Psoas muscle (tissue), 8 donors: ENCODE measurements around the gene PTPN14. TPM values are rescaled to one million over a fixed set of nuclear protein-coding genes. Genes with fewer than 3 reads are reported as not detected.
"Not testable (repeated sequence)": the region's sequence is repeated elsewhere in the genome, so short reads cannot be mapped to it uniquely, and the experiment has no call there.

Experiments used
- ATAC-seq, 4 donors: fragments of 200-7000 bp; cut with Tn5 transposase; one replicate each; pipeline ENCODE4 v1.9.1; 2020; ENCODE audit warnings: moderate library complexity in 3 of 4, mild to moderate bottlenecking in 2 of 4
- DNase-seq, 2 donors: peaks; one replicate each; pipeline ENCODE4 v3.0.0-alpha.2; 2020
- H3K27ac ChIP-seq: fragments of 200-600 bp; one replicate; pipeline ENCODE4 v1.8.0; 2022
- H3K27me3 ChIP-seq, 3 donors: fragments of 200-600 bp in 1 of 3; one replicate each; pipeline versions ENCODE4 v1.6.1 to v1.8.0; 2013 to 2022; ENCODE audit warnings: low read length in 2 of 3, mild to moderate bottlenecking in 2 of 3, moderate library complexity in 1 of 3; ENCODE audit not compliant: insufficient read depth in 3 of 3
- H3K36me3 ChIP-seq, 2 donors: fragments of 200-600 bp in 1 of 2; one replicate each; pipeline versions ENCODE4 v1.6.1 to v1.8.0; 2013 to 2022; ENCODE audit warnings: low read depth in 1 of 2, mild to moderate bottlenecking in 1 of 2, moderate library complexity in 1 of 2; ENCODE audit not compliant: insufficient read depth in 1 of 2
- H3K4me1 ChIP-seq: fragments of 200-600 bp; one replicate; pipeline ENCODE4 v1.8.0; 2022
- H3K4me3 ChIP-seq: fragments of 200-600 bp; one replicate; pipeline ENCODE4 v1.8.0; 2022; ENCODE audit warnings: mild to moderate bottlenecking
- H3K9me3 ChIP-seq: fragments of 200-600 bp; one replicate; pipeline ENCODE4 v1.8.0; 2022
- WGBS, 3 donors: extraction: QIAGEN DNeasy Blood & Tissue Kit; methylation state at CpG; one replicate each; pipeline versions ENCODE4 v1.1.6 to v1.1.7; 2013; 5-methylcytosine and 5-hydroxymethylcytosine counted together
- intact Hi-C, 2 donors: fragments of 100-400 bp; cut with DNase I; formaldehyde crosslinking; loops; one replicate each; pipeline versions ENCODE4 v1.11.0 to v1.14.2; 2022
- polyA plus RNA-seq, 3 donors: library from polyadenylated mRNA; stranded (reverse); fragments of 200-250 nt; gene quantifications; one replicate each; pipeline ENCODE4 v1.2.3, GENCODE V29; 2013
- total RNA-seq, 4 donors: library from RNA; stranded (reverse); fragmentation: NEBNext Ultra II Directional in 2 of 4; extraction: Animal tissue kit (Norgen Biotek cat#: 25700) in 2 of 4; gene quantifications; one replicate each; pipeline versions ENCODE4 v1.2.1 to v1.2.4, GENCODE V29; 2021 to 2023
- TF ChIP-seq, protein P1 (sequence below): fragments of 200-600 bp; IDR thresholded peaks from one replicate; pipeline ENCODE4 v1.8.0; 2022; ENCODE audit warnings: antibody characterized with exemption
- donor health status: healthy with polysubstance abuse.
- donor health status: DM: no; HTN: no; CAD: no; lungs with moderate emphysema.
- donor health status: Bipolar disorder and iron deficiency.
- donor health status: healthy.
- donor health status: DM: yes; HTN: yes; CAD: no.
- donor health status: DM: no; HTN: no; CAD: no.
- donor health status: DM: no; HTN: no; CAD: no.
- donor health status: DM: yes; HTN: yes; CAD: no.

Gene PTPN14
- total and polyA plus RNA-seq, 7 donors, result 7.2 to 106 (median 50.8) TPM

DNA sequence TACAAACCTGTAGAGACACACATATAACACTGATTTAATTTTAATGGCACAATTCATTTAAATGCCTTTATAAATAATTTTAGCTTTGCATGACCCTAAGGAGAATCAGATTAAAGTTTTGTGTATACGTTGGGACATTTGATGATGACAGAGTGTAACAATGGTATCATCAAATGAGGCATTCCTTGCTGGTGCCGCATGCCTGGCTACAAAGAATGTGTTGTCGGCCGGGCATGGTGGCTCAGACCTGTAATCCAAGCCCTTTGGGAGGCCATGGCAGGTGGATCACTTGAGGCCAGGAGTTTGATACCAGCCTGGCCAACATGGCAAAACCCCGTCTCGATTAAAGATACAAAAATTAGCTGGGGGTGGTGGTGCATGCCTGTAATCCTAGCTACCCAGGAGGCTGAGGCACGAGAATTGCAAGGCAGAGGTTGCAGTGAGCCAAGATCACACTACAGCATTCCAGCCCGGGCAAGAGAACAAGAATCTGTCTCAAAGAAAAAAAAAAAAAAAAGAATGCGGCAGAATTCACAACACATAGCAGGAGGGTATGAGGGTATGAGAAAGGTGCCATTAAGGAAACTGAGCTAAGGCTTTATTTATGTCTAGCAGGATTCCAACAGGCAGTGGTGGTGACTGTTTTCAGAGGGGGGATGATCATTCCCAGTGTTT is 58.9 kb downstream of the PTPN14 start:
- Histone ChIP-seq H3K27ac (peak overlapping the region; percentile 79), H3K4me3 (no peak overlapping the region), H3K4me1 (peaks cover 60% of the 10 kb centered on the region), H3K36me3 (no peaks in the 10 kb centered on the region), H3K9me3 (no peaks in the 10 kb centered on the region), H3K27me3 (no peaks in the 10 kb centered on the region)
- intact Hi-C loops, result loop anchor here in 1 of 2 donors (10.0 kb wide), 1 partner anchor 108 kb away; no protein-coding TSS in a partner anchor
- DNase-seq (peak in 1 of 2 donors; percentile 43), ATAC-seq (peak; percentile 66 to 69 (median 68))
- 29 to 41% (median 37%) methylated on average over 9 of the region's 9 CpGs for WGBS, 3 donors
- TF ChIP-seq, protein P1, sequence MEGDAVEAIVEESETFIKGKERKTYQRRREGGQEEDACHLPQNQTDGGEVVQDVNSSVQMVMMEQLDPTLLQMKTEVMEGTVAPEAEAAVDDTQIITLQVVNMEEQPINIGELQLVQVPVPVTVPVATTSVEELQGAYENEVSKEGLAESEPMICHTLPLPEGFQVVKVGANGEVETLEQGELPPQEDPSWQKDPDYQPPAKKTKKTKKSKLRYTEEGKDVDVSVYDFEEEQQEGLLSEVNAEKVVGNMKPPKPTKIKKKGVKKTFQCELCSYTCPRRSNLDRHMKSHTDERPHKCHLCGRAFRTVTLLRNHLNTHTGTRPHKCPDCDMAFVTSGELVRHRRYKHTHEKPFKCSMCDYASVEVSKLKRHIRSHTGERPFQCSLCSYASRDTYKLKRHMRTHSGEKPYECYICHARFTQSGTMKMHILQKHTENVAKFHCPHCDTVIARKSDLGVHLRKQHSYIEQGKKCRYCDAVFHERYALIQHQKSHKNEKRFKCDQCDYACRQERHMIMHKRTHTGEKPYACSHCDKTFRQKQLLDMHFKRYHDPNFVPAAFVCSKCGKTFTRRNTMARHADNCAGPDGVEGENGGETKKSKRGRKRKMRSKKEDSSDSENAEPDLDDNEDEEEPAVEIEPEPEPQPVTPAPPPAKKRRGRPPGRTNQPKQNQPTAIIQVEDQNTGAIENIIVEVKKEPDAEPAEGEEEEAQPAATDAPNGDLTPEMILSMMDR, result no peak

DNA sequence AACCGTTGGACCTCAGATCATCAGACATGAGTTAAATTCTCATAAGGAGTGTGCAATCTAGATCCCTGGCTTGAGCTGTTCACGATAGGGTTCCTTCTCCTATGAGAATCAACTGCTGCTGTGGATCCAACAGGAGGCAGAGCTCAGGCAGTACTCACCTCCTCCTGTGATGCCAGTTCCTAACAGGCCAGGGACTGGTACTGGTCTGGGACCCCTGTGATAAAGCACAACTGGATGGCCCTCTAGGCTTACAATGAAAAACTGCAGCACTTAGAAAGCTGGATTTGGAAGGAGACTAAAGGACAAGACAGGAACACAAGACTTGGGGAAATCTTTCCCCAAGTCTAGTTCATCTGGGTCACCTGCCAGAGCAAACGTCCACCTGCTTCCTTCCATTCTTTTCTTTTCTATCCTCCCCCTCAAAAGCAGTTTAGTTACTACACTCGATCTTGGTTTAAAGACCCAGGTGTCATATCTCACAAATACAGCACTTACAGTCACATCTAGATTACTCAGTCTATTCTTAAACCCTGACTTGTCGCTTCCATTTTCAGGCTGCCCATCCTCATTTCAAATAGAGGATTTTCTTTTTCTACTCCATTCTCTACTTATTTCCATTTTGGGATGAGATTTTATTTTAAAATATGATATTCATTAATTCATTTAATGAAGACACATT is 59.8 kb downstream of the PTPN14 start:
- Histone ChIP-seq H3K4me3 (no peak overlapping the region), H3K36me3 (no peaks in the 10 kb centered on the region), H3K27ac (peak overlapping the region; percentile 79), H3K27me3 (no peaks in the 10 kb centered on the region), H3K4me1 (peaks cover 51% of the 10 kb centered on the region), H3K9me3 (no peaks in the 10 kb centered on the region)
- DNase-seq (no peak), ATAC-seq (peak in 2 of 4 donors; percentile 27 to 34)
- TF ChIP-seq, protein P1, result no peak
- intact Hi-C loops, result loop anchor here in 1 of 2 donors (10.0 kb wide), 1 partner anchor 107 kb away; no protein-coding TSS in a partner anchor
- 49 to 65% (median 54%) methylated on average over 5 of the region's 5 CpGs for WGBS, 3 donors

DNA sequence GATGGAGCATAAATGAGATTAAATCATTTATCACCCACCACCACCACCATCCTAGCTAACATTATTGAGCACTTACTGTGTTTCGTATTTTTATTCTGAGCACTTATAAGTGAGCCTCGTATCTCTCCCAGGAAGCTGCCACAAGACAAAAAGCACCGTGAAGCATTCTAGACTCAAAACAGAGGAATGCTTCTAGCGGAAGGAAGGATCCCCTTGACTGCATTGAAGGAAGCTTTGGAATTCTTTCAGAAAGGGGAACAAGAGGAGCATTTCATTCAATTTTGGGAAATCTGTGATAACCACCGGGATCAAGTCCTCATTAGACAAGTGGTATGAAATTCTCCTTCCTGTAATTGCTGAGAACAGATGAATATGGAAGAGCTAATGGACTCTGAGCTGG is 66.3 kb downstream of the PTPN14 start:
- ATAC-seq, result no peak
- Histone ChIP-seq H3K27me3 (no peaks in the 10 kb centered on the region), H3K9me3 (no peaks in the 10 kb centered on the region), H3K36me3 (no peaks in the 10 kb centered on the region), H3K4me1 (peaks cover 45% of the 10 kb centered on the region), H3K4me3 (no peak overlapping the region), H3K27ac (no peak overlapping the region)
- intact Hi-C loops, result loop anchor here in 1 of 2 donors (5.0 kb wide), 1 partner anchor 33 kb away; no protein-coding TSS in a partner anchor
- TF ChIP-seq, protein P1, result no peak
- 77 to 86% (median 80%) methylated on average over 5 of the region's 5 CpGs for WGBS, 3 donors
- DNase-seq, result no peak

DNA sequence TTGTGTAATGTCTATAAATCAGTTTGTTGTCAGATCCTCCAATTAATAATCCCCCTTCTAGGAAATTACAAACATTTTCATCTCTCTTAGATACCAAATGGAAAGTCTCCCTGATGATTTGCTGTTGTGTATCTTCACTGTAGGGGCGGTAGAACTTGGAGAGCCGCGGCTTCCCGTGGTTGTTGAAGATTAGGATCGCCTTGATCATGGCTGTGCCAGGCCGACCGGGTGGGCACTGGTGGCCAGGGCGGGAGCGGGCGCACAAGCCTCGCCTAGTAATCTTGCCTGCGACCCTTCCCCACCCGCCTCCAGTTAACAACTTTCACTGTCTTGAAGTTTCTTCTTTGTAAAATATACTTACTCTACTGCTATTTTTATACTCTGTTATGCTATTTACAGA is 68.2 kb downstream of the PTPN14 start:
- intact Hi-C loops, H3K36me3 ChIP-seq, DNase-seq, H3K27me3 ChIP-seq, H3K9me3 ChIP-seq, H3K4me3 ChIP-seq: not testable (repeated sequence)
- H3K27ac ChIP-seq, result peak overlapping the region; percentile 23
- ATAC-seq, result peak in 2 of 4 donors; percentile 17 to 29
- 82 to 87% (median 85%) methylated on average over 13 of the region's 13 CpGs for WGBS, 3 donors
- peaks cover 44% of the 10 kb centered on the region for H3K4me1 ChIP-seq

DNA sequence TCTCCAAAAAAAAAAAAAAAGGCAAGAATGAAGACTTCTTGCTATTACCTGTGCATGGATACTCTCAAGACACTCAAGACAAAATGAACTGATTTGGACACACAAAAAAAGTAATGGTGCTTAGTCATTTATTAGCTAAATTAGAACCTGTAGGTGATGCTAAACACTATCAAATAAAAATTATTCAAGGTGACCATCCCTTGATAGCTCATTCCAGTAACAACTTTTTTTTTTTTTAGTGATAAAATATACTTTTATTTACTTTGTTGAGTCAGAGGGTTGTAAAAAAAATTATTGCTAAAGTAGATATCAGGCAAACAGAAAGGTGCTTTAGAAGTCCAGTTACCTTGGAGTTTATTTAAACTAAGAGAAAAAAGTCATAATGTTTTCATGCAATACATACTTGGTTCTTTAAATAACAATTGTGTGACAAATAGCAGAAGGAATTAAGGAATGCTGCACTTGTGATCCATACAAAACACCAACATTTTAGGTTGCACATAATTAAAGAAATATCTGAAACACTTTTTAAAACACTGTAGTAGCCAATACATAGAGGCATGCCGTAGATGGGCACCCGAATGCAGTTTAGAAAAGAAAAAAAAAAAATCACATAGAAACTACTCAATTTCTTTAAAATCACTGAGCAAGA is 69.3 kb downstream of the PTPN14 start:
- not testable (repeated sequence) for H3K27me3 ChIP-seq
- 45 to 67% (median 52%) methylated on average over 2 of the region's 2 CpGs for WGBS, 3 donors

More for the DNA sequence above, 69.3 kb downstream of the PTPN14 start:
- ATAC-seq, H3K36me3 ChIP-seq, H3K4me3 ChIP-seq, DNase-seq, intact Hi-C loops, H3K9me3 ChIP-seq, H3K27ac ChIP-seq: not testable (repeated sequence)
- H3K4me1 ChIP-seq, result peaks cover 52% of the 10 kb centered on the region
